ENCODE measurements around the gene SLU7. TPM values are rescaled to one million over a fixed set of nuclear protein-coding genes. Genes with fewer than 3 reads are reported as not detected.
A peak's percentile ranks its signal among the peaks of the same experiment; 100 is the strongest.
"Not testable (repeated sequence)": the region's sequence is repeated elsewhere in the genome, so short reads cannot be mapped to it uniquely, and the experiment has no call there.

SLU7 gene
- total and polyA plus RNA-seq, 7 experiments from 2014 or later = 53.0 to 85.3 (median 77.0) TPM

GRCh38 chr5:160437271-160437670, 18.4 kb upstream of the SLU7 start:
- ChIA-PET POLR2A (interaction anchor here (0.5 to 2.7 kb wide), 2 partner anchors 30 to 46 kb away, joined by 3 to 11 read pairs; no protein-coding TSS in a partner anchor), CTCF (interaction anchor here (0.5 to 1.7 kb wide), 3 partner anchors 15 to 191 kb away, joined by 3 to 6 read pairs (median 3); no protein-coding TSS in a partner anchor)
- peak overlapping the region in 1 of 10 donors; percentile 5 for H3K4me3 Mint-ChIP-seq
- peaks cover 0 to 3% of the 10 kb centered on the region in 2 donors for H3K4me1 ChIP-seq (ENCODE audit: control insufficient read depth in 2 of 2, insufficient read depth in 2 of 2, low read length in 2 of 2)
- H3K27ac ChIP-seq (ENCODE audit: low read depth, low read length) = no peak overlapping the region
- no peak overlapping the region for H3K27ac Mint-ChIP-seq
- H3K36me3 ChIP-seq (ENCODE audit: control insufficient read depth in 2 of 3, insufficient read depth in 3 of 3, low read length in 3 of 3) = no peaks in the 10 kb centered on the region
- ATAC-seq = no peak
- DNase-seq = no peak
- H3K36me3 Mint-ChIP-seq = no peaks in the 10 kb centered on the region
- H3K9me3 ChIP-seq (ENCODE audit: control insufficient read depth in 2 of 3, low read length in 3 of 3) = no peaks in the 10 kb centered on the region
- intact Hi-C loops (cut with micrococcal nuclease) = loop anchor here (5.0 to 10.0 kb wide), 3 partner anchors 188 to 1210 kb away; partner anchors contain the start of gene GABRB2 (in 1 of the 2)
- peaks cover 0 to 40% (median 6%) of the 10 kb centered on the region in 7 donors for H3K4me1 Mint-ChIP-seq
- no peaks in the 10 kb centered on the region for H3K27me3 ChIP-seq (ENCODE audit: control insufficient read depth in 2 of 2, insufficient read depth in 2 of 2, low read length in 2 of 2)
- H3K4me3 ChIP-seq (ENCODE audit: low read length) = no peak overlapping the region
- H3K9me3 Mint-ChIP-seq = no peaks in the 10 kb centered on the region
- peaks cover 0 to 16% (median 12%) of the 10 kb centered on the region in 5 donors for H3K27me3 Mint-ChIP-seq

GRCh38 chr5:160436661-160437060, 17.8 kb upstream of the SLU7 start:
- intact Hi-C loops (cut with micrococcal nuclease) = loop anchor here (5.0 to 10.0 kb wide), 3 partner anchors 188 to 1211 kb away; partner anchors contain the start of gene GABRB2 (in 1 of the 2)
- ATAC-seq; H3K4me1 ChIP-seq (ENCODE audit: control insufficient read depth in 2 of 2, insufficient read depth in 2 of 2, low read length in 2 of 2); DNase-seq; H3K27ac ChIP-seq (ENCODE audit: low read depth, low read length); H3K9me3 ChIP-seq (ENCODE audit: control insufficient read depth in 2 of 3, low read length in 3 of 3); H3K4me3 ChIP-seq (ENCODE audit: low read length); H3K9me3 Mint-ChIP-seq; H3K36me3 ChIP-seq (ENCODE audit: control insufficient read depth in 2 of 3, insufficient read depth in 3 of 3, low read length in 3 of 3); CTCF ChIA-PET; H3K27me3 ChIP-seq (ENCODE audit: control insufficient read depth in 2 of 2, insufficient read depth in 2 of 2, low read length in 2 of 2); H3K4me3 Mint-ChIP-seq; H3K27ac Mint-ChIP-seq; H3K36me3 Mint-ChIP-seq: not testable (repeated sequence)
- POLR2A ChIA-PET = interaction anchor here (1.2 kb wide), 1 partner anchor 41 kb away, joined by 4 read pairs; no protein-coding TSS in a partner anchor
- Mint-ChIP-seq H3K27me3 (peaks cover 0 to 16% (median 12%) of the 10 kb centered on the region in 5 donors), H3K4me1 (peaks cover 0 to 34% (median 6%) of the 10 kb centered on the region in 7 donors)

GRCh38 chr5:160436017-160436416, 17.1 kb upstream of the SLU7 start:
- DNase-seq (no peak), ATAC-seq (no peak)
- Mint-ChIP-seq H3K9me3 (no peaks in the 10 kb centered on the region), H3K4me1 (peaks cover 0 to 28% (median 6%) of the 10 kb centered on the region in 7 donors), H3K27me3 (peaks cover 0 to 16% (median 12%) of the 10 kb centered on the region in 5 donors), H3K4me3 (no peak overlapping the region), H3K27ac (no peak overlapping the region), H3K36me3 (peaks cover 0 to 2% (median 0%) of the 10 kb centered on the region in 5 donors)
- no peaks in the 10 kb centered on the region for H3K27me3 ChIP-seq (ENCODE audit: control insufficient read depth in 2 of 2, insufficient read depth in 2 of 2, low read length in 2 of 2)
- CTCF ChIA-PET = interaction anchor here (0.7 kb wide), 1 partner anchor 14 kb away, joined by 3 read pairs; the partner anchor contains the start of gene PTTG1
- POLR2A ChIA-PET = interaction anchor here (1.2 kb wide), 1 partner anchor 42 kb away, joined by 4 read pairs; no protein-coding TSS in a partner anchor
- H3K4me1 ChIP-seq (ENCODE audit: control insufficient read depth in 2 of 2, insufficient read depth in 2 of 2, low read length in 2 of 2) = peaks cover 0 to under 1% of the 10 kb centered on the region in 2 donors
- H3K4me3 ChIP-seq (ENCODE audit: low read length) = no peak overlapping the region
- no peak overlapping the region for H3K27ac ChIP-seq (ENCODE audit: low read depth, low read length)
- no peaks in the 10 kb centered on the region for H3K36me3 ChIP-seq (ENCODE audit: control insufficient read depth in 2 of 3, insufficient read depth in 3 of 3, low read length in 3 of 3)
- intact Hi-C loops (cut with micrococcal nuclease) = loop anchor here (5.0 to 10.0 kb wide), 3 partner anchors 189 to 1211 kb away; partner anchors contain the start of gene GABRB2 (in 1 of the 2)
- H3K9me3 ChIP-seq (ENCODE audit: control insufficient read depth in 2 of 3, low read length in 3 of 3) = no peaks in the 10 kb centered on the region

- no peak overlapping the region for H3K4me3 ChIP-seq (ENCODE audit: low read length)
- ChIA-PET CTCF (interaction anchor here (0.7 kb wide), 1 partner anchor 14 kb away, joined by 3 read pairs; the partner anchor contains the start of gene PTTG1), POLR2A (interaction anchor here (1.2 kb wide), 1 partner anchor 42 kb away, joined by 4 read pairs; no protein-coding TSS in a partner anchor)
- intact Hi-C loops (cut with micrococcal nuclease) = loop anchor here (5.0 to 10.0 kb wide), 3 partner anchors 189 to 1212 kb away; partner anchors contain the start of gene GABRB2 (in 1 of the 2)
- no peak for ATAC-seq
- H3K27ac ChIP-seq (ENCODE audit: low read depth, low read length) = no peak overlapping the region
- H3K4me3 Mint-ChIP-seq = no peak overlapping the region
- no peak for DNase-seq
- peaks cover 0 to 2% (median 0%) of the 10 kb centered on the region in 5 donors for H3K36me3 Mint-ChIP-seq
- no peaks in the 10 kb centered on the region for H3K4me1 ChIP-seq (ENCODE audit: control insufficient read depth in 2 of 2, insufficient read depth in 2 of 2, low read length in 2 of 2)
- H3K9me3 Mint-ChIP-seq = no peaks in the 10 kb centered on the region
- no peaks in the 10 kb centered on the region for H3K27me3 ChIP-seq (ENCODE audit: control insufficient read depth in 2 of 2, insufficient read depth in 2 of 2, low read length in 2 of 2)
- peaks cover 0 to 23% (median 6%) of the 10 kb centered on the region in 7 donors for H3K4me1 Mint-ChIP-seq
- H3K36me3 ChIP-seq (ENCODE audit: control insufficient read depth in 2 of 3, insufficient read depth in 3 of 3, low read length in 3 of 3) = no peaks in the 10 kb centered on the region
- H3K27ac Mint-ChIP-seq = no peak overlapping the region
- no peaks in the 10 kb centered on the region for H3K9me3 ChIP-seq (ENCODE audit: control insufficient read depth in 2 of 3, low read length in 3 of 3)
- H3K27me3 Mint-ChIP-seq = peaks cover 0 to 16% (median 12%) of the 10 kb centered on the region in 5 donors
Observed at GRCh38 chr5:160435532-160435931, 16.7 kb upstream of the SLU7 start.

- ATAC-seq = no peak
- ChIA-PET CTCF (no interaction called here), POLR2A (no interaction called here)
- peaks cover 0 to 16% (median 12%) of the 10 kb centered on the region in 5 donors for H3K27me3 Mint-ChIP-seq
- H3K27me3 ChIP-seq (ENCODE audit: control insufficient read depth in 2 of 2, insufficient read depth in 2 of 2, low read length in 2 of 2) = no peaks in the 10 kb centered on the region
- peaks cover 0 to 14% (median 5%) of the 10 kb centered on the region in 7 donors for H3K4me1 Mint-ChIP-seq
- DNase-seq = no peak
- no peaks in the 10 kb centered on the region for H3K36me3 ChIP-seq (ENCODE audit: control insufficient read depth in 2 of 3, insufficient read depth in 3 of 3, low read length in 3 of 3)
- H3K27ac Mint-ChIP-seq = no peak overlapping the region
- no peaks in the 10 kb centered on the region for H3K9me3 ChIP-seq (ENCODE audit: control insufficient read depth in 2 of 3, low read length in 3 of 3)
- H3K4me3 Mint-ChIP-seq = no peak overlapping the region
- intact Hi-C loops (cut with micrococcal nuclease) = loop anchor here (10.0 kb wide), 2 partner anchors 191 to 1111 kb away; partner anchors contain the start of gene GABRB2 (in 1 of the 2)
- H3K36me3 Mint-ChIP-seq = peaks cover 0 to 3% (median 0%) of the 10 kb centered on the region in 5 donors
- no peak overlapping the region for H3K4me3 ChIP-seq (ENCODE audit: low read length)
- no peak overlapping the region for H3K27ac ChIP-seq (ENCODE audit: low read depth, low read length)
- no peaks in the 10 kb centered on the region for H3K9me3 Mint-ChIP-seq
- H3K4me1 ChIP-seq (ENCODE audit: control insufficient read depth in 2 of 2, insufficient read depth in 2 of 2, low read length in 2 of 2) = no peaks in the 10 kb centered on the region
Observed at GRCh38 chr5:160434022-160434531, 15.2 kb upstream of the SLU7 start.

GRCh38 chr5:160432787-160433186, 13.9 kb upstream of the SLU7 start:
- peaks cover 0 to 16% (median 12%) of the 10 kb centered on the region in 5 donors for H3K27me3 Mint-ChIP-seq
- Histone ChIP-seq H3K27me3 (ENCODE audit: control insufficient read depth in 2 of 2, insufficient read depth in 2 of 2, low read length in 2 of 2) (no peaks in the 10 kb centered on the region), H3K4me3 (ENCODE audit: low read length) (no peak overlapping the region), H3K9me3 (ENCODE audit: control insufficient read depth in 2 of 3, low read length in 3 of 3) (no peaks in the 10 kb centered on the region), H3K27ac (ENCODE audit: low read depth, low read length) (no peak overlapping the region), H3K36me3 (ENCODE audit: control insufficient read depth in 2 of 3, insufficient read depth in 3 of 3, low read length in 3 of 3) (no peaks in the 10 kb centered on the region), H3K4me1 (ENCODE audit: control insufficient read depth in 2 of 2, insufficient read depth in 2 of 2, low read length in 2 of 2) (no peaks in the 10 kb centered on the region)
- H3K36me3 Mint-ChIP-seq = peaks cover 0 to 9% (median 0%) of the 10 kb centered on the region in 5 donors
- POLR2A ChIA-PET = no interaction called here
- no peak overlapping the region for H3K4me3 Mint-ChIP-seq
- intact Hi-C loops (cut with micrococcal nuclease) = loop anchor here (10.0 kb wide), 2 partner anchors 192 to 1112 kb away; partner anchors contain the start of gene GABRB2 (in 1 of the 2)
- ATAC-seq = no peak
- DNase-seq = no peak
- peaks cover 0 to 4% (median 0%) of the 10 kb centered on the region in 7 donors for H3K4me1 Mint-ChIP-seq
- CTCF ChIA-PET = no interaction called here
- H3K9me3 Mint-ChIP-seq = no peaks in the 10 kb centered on the region
- H3K27ac Mint-ChIP-seq = no peak overlapping the region

Data from naive thymus-derived CD4-positive, alpha-beta T cell (primary cell).